NCI-H1436 treated with DMSO at 0.1 percent for 48 hours (cell line): ENCODE measurements around the gene THRB.

ENCODE experiments used
- DNase-seq: peaks from one replicate; lab custom pipeline; 2025; lab: John Stamatoyannopoulos, UW

Gene THRB

DNA sequence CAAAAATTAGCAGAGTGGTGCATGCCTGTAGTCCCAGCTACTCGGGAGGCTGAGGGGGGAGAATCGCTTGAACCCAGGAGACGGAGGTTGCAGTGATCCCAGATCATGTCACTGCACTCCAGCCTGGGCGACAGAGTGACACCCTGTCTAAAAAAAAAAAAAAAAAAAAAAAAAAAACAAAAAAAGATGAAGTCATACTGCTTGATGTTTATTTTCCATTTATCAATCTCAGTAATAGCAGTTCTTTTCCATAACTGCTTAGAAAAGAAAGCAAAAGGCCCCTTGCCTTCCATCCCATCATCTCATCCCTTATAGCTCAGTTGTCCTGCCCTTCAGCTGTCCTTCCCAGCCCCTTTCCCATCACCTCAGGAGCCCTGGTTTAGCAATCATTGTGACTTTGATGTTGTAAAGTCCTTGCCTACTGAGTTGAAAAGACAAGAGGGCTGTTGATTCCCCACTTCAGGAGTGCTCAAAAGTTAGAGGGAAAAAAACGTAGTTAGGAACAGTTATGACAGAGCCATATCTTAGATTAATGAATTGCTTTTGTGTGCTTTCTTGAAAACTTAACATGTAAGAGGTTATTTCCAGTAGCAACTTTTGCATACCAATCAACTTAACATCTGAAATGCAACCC lies 18.0 kb upstream of the THRB start:
- DNase-seq = no peak

- no peak for DNase-seq
Observed at GRCh38 chr3:24510030-24510648, 15.5 kb upstream of the THRB start.

- no peak for DNase-seq
Observed at GRCh38 chr3:24508423-24508839, 13.8 kb upstream of the THRB start.

DNA sequence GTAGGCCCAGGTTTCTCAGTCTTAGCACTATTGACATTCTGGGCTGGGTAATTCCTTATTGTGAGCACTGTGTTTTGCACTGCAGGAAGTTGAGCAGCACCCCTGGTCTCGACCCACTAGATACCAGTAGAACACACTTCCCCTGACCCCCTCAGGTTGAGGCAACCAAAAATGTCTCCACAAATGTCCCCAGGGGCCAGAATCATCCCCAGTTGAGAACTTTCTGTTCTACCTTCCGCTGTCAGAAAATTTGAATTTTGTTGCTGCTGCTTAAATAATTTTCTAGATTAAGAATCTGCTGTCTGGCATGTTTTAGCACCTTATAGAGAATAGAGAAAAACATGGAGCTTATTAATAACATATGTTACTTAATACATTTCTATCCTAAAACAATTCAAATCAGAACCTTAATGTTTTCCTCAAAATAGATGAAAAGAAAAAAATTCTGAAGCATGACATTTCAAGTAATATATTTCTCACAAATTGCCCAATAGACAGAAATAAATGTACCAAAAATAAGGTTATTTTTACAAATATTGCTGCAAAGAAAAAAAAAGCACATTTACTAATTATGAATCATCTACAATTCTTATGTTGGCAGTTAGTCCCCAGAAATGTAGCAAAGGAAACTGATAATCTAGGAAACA lies 13.2 kb upstream of the THRB start:
- DNase-seq = no peak

DNA sequence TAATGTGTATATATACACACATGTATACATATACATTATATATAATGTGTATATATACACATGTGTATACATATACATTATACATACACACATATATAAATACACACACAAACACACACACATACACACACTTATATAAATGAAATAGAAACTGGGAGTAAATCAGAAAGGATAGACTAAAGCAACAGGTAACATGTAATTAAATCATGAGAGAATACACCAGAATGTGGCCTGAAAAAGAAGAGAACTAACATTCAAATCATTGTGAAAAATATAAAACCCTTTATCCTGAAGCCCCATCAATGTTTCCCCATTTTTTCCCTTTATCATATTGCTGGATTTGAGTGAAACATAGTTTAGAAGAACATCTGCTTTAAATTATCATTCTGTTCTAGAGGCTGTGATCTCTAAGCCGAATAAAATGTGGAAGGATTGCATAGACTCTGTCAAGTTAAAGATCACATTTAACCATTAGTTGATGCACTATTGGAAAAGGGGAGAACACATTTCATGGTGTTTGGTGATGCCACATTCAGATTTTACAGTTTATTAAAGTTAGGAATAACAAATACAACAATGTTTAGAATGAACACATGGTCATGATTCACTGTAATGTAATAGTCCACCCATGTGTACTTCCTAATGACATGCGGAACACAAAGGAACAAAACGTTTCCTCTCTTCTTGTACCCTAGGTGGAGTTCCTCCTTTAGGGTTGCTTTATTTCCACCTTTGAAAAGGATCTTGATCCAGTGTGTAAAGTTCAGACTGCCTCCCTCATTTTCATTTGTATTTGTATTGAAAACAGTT lies 12.5 kb upstream of the THRB start:
- no peak for DNase-seq

- DNase-seq = no peak
Observed at GRCh38 chr3:24505691-24506550, 11.3 kb upstream of the THRB start.

DNA sequence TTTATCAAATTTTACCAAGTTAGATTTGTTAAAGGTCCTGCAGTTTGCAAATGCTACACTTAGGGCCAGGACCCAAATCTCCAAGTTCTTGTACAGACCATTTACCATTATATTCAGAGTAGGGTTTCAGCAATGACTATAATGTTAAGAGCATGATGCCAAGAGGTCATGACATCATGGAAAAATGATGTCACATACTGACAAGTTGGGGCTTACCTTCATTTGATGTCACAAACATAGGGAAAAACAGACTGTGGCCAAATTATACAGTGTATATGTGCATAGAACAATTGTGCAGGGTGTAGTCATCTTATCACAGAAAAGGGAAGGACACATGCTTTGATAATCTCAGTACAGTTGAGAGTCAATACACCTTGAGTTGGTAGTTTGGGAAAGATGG lies 10.1 kb upstream of the THRB start:
- no peak for DNase-seq

DNA sequence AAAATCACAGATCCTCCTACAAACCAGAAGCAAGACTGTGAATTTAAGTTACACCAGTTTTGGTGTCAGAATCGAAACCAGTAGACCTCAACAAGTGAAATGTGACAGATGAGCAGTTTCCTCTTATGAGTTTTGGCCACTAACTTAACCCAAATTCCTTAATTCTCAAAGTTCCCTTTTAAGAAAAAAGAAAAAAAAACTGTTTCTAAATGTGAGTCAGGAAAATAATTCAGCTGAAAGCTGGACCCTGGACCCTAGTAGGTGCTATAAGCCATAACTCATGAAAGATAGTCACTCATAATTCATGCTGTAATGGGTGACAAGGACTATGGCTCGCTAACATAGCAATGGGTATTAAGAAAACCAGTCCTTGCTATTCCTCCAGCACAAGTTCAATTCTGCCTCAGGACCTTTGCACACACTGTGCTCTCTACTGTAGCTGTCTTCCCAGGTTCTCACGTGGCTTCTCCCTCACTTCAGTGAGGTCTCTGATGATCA lies 9.0 kb upstream of the THRB start:
- DNase-seq = no peak

- no peak for DNase-seq
Observed at GRCh38 chr3:24502690-24503089, 8.0 kb upstream of the THRB start.

DNA sequence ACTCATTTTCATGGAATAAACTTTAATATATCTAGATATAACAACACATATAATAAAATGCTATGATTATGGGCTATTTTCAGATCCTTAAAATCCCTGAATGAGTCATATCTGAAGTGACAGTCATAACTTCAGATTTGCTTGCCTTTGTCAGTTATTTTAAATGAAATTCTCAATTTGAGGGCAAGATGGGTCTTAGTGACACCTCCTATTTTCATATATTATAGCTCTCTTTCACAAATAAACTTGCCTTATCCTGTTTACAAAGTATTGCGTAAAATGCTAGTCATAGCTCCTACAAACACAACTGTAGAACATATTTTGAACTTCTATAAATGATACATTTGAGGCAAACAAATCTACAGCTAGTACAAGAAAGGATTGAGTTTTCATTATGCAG lies 6.2 kb upstream of the THRB start:
- DNase-seq = no peak

DNA sequence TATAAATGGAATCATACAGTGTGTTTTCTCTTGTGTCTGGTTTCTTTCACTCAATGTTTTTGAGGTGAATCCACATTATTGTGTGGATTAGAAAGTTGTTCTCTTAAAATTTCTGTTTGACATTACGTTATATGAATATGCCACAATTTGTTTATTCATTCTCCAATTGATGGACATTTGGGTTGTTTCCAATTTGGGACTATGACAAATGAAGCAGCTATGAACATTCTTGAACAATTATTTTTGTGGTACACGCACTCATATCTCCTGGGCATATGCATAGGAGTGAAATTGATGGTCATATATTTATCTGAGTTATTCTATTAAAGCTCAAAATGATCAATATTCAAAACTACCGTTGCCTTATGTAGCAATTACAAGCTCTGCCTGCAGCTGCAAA lies 5.3 kb upstream of the THRB start:
- DNase-seq = no peak

DNA sequence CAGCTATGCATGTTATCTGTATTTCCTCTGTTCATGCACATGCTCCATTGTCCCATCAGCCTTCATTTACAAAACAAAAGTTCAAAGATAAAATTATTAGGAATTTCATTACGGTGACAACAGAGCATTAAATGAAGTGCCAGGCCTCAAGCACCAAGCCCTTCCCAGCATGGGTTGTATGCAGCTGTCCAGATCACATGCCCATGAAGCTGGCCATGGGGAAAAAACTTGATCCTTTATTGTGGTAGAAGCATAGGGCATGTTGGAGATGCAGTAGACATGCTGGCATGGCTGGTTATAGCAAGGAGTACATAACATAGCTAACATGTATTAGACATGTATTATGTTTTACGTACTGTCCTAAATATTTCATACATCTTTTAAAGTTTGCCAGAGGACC lies 4.1 kb upstream of the THRB start:
- DNase-seq = no peak

GRCh38 chr3:24498391-24498790 lies 3.7 kb upstream of the THRB start:
- DNase-seq = no peak

- no peak for DNase-seq
Observed at GRCh38 chr3:24497942-24498341, 3.3 kb upstream of the THRB start.

DNA sequence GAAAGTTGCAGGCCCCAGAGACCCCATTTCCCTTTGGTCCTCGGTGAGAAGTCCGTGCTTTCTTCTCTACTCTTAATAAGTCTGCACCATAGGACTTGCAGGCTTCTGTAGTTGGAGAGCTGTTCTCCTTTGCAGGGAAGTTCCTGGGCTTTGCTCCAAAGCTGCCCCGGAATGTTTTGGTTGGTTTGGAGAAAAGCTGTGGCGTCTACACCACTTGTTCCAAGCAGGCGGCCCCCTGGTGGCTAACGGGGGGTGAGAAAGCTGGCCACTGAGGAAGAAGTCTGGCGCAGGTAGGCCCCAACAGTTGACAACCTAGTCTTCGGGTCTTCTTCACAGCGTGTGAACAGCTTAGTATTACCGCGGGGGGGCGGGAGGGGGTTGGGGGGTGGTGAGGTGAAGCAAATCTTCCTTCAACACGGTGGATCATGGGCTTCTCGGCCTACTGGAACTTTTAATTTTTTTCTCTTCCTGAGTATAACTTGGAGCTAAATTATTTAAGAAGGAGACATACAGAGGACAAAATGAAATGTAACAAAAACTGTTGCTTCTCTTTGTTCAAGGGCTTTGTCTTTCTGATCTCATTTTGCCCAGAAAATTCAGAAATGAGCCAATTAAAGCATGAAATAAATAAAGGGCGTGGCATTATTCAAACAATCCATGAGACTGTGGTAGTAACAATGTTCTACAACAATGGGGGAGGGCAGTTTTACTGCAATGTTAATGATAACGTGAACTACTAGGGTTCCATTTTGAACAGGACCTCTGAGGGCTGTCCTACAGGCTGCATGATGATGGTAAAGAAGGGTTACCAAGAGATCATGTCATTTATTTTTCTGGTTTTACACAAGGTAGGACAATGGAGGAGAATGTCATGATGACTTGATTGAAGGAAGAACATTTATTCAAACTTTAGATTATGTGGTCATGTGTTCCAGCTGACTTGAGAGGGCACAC lies 2.2 kb upstream of the THRB start:
- no peak for DNase-seq

DNA sequence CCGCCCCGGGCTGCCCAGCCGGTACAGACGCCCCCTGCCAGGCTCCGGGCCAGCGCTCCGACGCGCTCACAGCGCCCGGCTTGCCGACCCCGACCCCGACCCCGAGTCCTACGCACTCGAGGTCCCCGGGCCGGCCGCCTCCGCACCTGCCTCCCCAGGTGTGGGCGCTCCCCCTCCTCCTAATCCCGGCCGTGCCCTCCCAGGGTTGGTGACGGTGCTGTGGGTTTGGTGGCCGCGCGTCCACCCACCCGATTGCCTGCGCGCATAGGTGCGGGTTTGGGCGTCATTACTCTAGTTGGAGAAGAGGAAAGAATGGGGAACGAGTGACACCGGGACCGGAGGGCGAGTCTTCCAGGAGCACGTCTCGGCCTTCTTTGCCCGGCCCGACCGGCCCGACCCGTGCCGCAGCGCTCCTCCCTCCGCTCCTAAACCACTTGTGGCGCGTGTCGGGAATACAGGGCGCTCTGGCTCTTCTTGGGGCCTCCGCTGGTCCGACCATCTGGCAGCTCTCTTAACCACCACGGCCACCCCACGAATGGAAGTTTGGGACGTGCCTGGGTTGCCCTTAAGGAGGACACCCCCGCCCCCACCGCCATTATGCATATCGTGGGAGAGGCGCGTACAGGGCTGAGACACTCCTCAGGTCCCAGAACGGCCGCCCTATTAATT lies 810 bp upstream of the THRB start:
- no peak for DNase-seq

GRCh38 chr3:24493746-24494617 lies 668 bp downstream of the THRB start:
- no peak for DNase-seq

DNA sequence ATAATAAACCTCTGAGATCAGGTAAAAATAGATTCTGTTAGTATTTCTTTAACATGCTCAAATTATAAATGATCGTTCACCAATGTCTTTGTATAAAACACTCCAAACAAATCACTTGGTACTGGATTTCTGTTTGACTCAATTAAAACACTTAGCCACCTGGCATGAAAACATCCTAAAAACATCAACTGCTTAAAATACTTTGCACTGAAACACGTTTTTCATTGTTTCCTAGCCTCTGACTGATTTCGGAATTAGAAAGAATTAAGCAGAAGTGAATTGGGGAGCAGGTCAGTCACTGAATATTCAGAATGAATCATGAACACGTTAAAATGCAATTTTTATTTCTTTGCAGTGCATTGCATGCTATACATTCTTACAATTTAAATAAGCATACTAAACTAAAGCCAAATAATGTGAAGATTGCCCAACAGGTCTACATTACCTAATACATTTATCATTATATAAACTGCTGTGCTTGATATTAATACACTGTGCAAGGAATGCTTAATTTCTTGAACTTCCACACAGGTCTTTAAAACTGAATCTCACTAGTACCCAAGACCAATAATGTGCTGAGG lies 1.6 kb downstream of the THRB start:
- DNase-seq = no peak

DNA sequence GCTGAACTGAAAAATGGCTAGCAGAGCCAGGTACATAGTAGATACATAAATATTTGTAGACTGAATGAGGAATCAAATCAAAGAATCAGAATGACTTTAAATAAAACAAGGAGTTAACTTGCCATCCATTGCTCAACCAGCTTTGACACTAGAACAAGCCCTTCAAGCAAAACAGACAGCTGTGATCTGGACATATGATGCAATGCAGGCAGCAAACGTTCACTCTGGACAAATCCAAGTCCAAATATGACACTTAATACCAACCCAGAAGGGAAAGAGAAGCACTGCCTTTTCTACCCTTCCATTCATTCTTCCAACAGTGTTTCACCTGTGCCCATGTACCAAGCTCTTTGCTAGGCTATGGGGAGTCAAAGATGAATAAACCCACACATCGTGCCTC lies 4.5 kb downstream of the THRB start:
- DNase-seq = no peak
